NCI-H526 treated with DMSO at 0.1 percent for 48 hours (cell line): ENCODE results near the gene FZD2.
A peak's percentile ranks its signal among the peaks of the same experiment; 100 is the strongest.

ENCODE experiments used
- DNase-seq: peaks from one replicate; lab custom pipeline; 2025; lab: John Stamatoyannopoulos, UW

FZD2 gene

DNA sequence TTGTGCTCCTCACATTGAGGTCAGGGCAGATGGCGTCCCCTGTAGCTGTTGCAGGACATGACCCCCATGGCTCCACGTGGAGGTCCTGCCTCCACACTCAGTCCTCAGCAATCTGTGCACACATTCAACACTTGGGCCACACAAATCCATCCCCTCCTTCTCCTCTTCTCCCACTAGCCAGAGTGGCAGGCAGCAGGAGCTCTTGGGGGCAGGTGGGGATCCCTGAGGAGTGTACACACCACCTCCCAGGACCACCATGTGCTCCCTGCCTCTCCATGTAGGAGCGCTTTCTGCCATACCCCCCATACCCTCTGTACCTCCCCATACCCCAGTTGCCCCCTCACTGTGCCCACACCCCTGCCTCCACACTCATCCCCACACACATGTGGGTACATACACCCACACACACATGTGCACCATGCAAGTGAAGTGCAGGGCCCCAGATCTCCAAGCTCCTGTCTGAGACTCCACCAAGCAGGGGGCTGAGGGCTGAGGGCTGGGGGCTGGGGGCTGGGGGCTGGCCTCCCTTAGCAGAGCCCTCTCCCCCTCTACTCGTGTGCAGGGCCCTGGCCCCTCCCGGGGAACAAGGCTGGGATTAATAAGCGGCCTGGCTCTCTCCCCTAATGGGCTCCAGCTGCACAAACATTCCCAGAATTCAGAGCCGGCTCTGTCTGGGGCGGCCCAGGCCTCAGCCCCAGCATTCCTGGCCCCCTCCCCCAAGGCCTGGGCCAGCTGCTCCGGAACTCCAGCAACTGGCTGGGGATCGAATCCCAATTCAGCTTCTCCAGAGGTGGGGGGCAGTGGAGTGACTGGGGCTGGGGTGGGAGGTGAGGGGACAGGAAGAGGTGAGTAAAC, 50.8 kb downstream of the FZD2 start:
- peak; percentile 5 for DNase-seq

DNA sequence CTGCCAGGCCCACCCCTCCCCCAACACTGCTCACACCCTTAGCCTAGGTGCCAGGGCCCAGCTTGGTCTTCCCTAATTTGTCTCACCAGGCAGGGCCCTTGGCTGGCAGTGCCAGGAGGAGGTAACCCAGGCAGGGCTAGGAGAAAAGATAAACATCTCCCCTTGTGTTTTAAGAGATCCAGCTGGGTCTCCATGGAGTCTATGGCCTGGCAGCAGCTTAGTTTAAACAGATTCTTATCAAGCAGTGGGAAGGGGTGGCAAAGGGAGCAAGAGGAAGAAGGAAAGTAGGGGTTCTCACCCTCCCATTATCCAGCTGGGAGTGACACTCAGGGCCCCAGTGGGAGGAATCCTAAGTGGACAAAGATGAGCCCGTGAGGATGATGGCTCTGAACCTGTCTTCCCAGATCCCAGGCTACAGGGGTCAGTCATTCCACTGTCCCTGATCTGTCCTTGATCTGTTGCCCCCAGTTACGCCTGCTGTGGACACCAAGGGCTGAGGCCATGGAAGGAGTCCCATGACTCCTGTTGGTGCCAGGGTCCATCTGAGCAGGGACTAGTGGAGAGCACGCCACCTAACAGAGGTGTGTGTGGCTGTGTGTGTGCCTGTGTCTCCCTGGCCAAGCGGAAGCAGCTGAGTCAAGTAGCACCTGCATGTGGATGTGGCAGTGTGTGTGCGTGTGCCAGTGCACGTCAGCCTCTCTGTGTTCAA, 51.6 kb downstream of the FZD2 start:
- DNase-seq = no peak

- no peak for DNase-seq
Measured at GRCh38 chr17:44610331-44610730, 53.0 kb downstream of the FZD2 start.
